IMR-90 (cell line): ENCODE measurements around the gene TTL. TPM values are rescaled to one million over a fixed set of nuclear protein-coding genes. Genes with fewer than 3 reads are reported as not detected.
"Not testable (repeated sequence)": the region's sequence is repeated elsewhere in the genome, so short reads cannot be mapped to it uniquely, and the experiment has no call there.

ENCODE experiments used
- ATAC-seq: fragments of 200-7000 bp; cut with Tn5 transposase; 2 replicates; pipeline ENCODE4 v1.9.1; 2020; ENCODE audit warnings: low read depth, mild to moderate bottlenecking, moderate library complexity
- BruUV-seq: library from RNA; stranded (reverse); fragments of 400-500 nt; replicated peaks from 2 replicates; lab custom pipeline; 2021; lab: Mats Ljungman, UMichigan
- CTCF ChIA-PET: fragments of 300-600 bp; formaldehyde crosslinking; extraction: SDS; loops from one replicate; lab custom pipeline; 2021; ENCODE audit warnings: antibody characterized with exemption; lab: Yijun Ruan, JAX
- POLR2A ChIA-PET: fragments of 300-600 bp; sonication (Branson Sonifier 250); formaldehyde crosslinking; loops from one replicate; lab custom pipeline; 2022; ENCODE audit warnings: antibody characterized with exemption; ENCODE audit not compliant: unreplicated experiment; lab: Charles Lee
- DNase-seq: peaks from one replicate; pipeline ENCODE4 v3.0.0; 2013
- H2AFZ ChIP-seq: replicated peaks from 2 replicates; pipeline ENCODE3; 2013; ENCODE audit warnings: low read length, mild to moderate bottlenecking; ENCODE audit not compliant: poor library complexity
- H2AK5ac ChIP-seq: 2 replicates; pipeline ENCODE4 v1.6.1; 2013; ENCODE audit warnings: low read depth, low read length, inconsistent platforms
- H2AK9ac ChIP-seq: replicated peaks from 2 replicates; pipeline ENCODE3; 2013; ENCODE audit warnings: mild to moderate bottlenecking, low read depth, low read length, moderate library complexity; ENCODE audit not compliant: poor library complexity
- H2BK120ac ChIP-seq: 2 replicates; pipeline ENCODE4 v1.6.1; 2013; ENCODE audit warnings: low read depth, low read length, inconsistent platforms
- H2BK15ac ChIP-seq: 3 replicates; pipeline ENCODE4 v1.6.1; 2013; ENCODE audit warnings: low read depth, low read length, inconsistent platforms
- H2BK20ac ChIP-seq: 2 replicates; pipeline ENCODE4 v1.6.1; 2013; ENCODE audit warnings: low read depth, mild to moderate bottlenecking, inconsistent platforms, low read length, moderate library complexity
- H2BK5ac ChIP-seq: 2 replicates; pipeline ENCODE4 v1.6.1; 2013; ENCODE audit warnings: mild to moderate bottlenecking, low read depth, low read length, inconsistent platforms; ENCODE audit not compliant: poor library complexity, severe bottlenecking
- H3K14ac ChIP-seq: replicated peaks from 2 replicates; pipeline ENCODE4 v1.6.1; 2013; ENCODE audit warnings: low read depth, low read length, inconsistent platforms
- H3K18ac ChIP-seq: 2 replicates; pipeline ENCODE4 v1.6.1; 2013; ENCODE audit warnings: low read depth, low read length, control low read depth
- H3K23ac ChIP-seq: 2 replicates; pipeline ENCODE4 v1.6.1; 2013; ENCODE audit warnings: low read depth, low read length, inconsistent platforms
- H3K27ac ChIP-seq: 2 replicates; pipeline ENCODE4 v1.5.1; 2013; ENCODE audit warnings: mild to moderate bottlenecking, control low read depth, low read length; ENCODE audit not compliant: insufficient read depth
- H3K27me3 ChIP-seq: 2 replicates; pipeline ENCODE4 v1.6.1; 2013; ENCODE audit warnings: low read length; ENCODE audit not compliant: control insufficient read depth, insufficient read depth
- H3K36me3 ChIP-seq: 2 replicates; pipeline ENCODE4 v1.6.1; 2013; ENCODE audit warnings: low read length, mixed read lengths; ENCODE audit not compliant: control insufficient read depth, insufficient read depth
- H3K4ac ChIP-seq: 2 replicates; pipeline ENCODE4 v1.6.1; 2013; ENCODE audit warnings: low read depth, low read length, inconsistent platforms
- H3K4me1 ChIP-seq: 2 replicates; pipeline ENCODE4 v1.6.1; 2013; ENCODE audit warnings: low read length, mixed read lengths; ENCODE audit not compliant: control insufficient read depth, insufficient read depth
- H3K4me2 ChIP-seq: 2 replicates; pipeline ENCODE4 v1.6.1; 2013; ENCODE audit warnings: low read depth, mild to moderate bottlenecking, control low read depth, low read length, moderate library complexity
- H3K4me3 ChIP-seq: 2 replicates; pipeline ENCODE4 v1.5.1; 2013; ENCODE audit warnings: low read depth, mild to moderate bottlenecking, control low read depth, low read length, moderate library complexity; ENCODE audit not compliant: insufficient read depth
- H3K56ac ChIP-seq: 2 replicates; pipeline ENCODE4 v1.6.1; 2013; ENCODE audit warnings: low read length, inconsistent platforms; ENCODE audit not compliant: insufficient read depth; ENCODE audit errors: extremely low read depth
- H3K79me1 ChIP-seq, 2 experiments: 2 replicates each; pipeline ENCODE4 v1.6.1; 2013; ENCODE audit warnings: low read length in 2 of 2, inconsistent platforms in 1 of 2, low read depth in 1 of 2
- H3K9ac ChIP-seq: 2 replicates; pipeline ENCODE4 v1.6.1; 2013; ENCODE audit warnings: low read depth, low read length, control low read depth
- H3K9me1 ChIP-seq: 2 replicates; pipeline ENCODE4 v1.6.1; 2013; ENCODE audit warnings: low read length, inconsistent platforms; ENCODE audit not compliant: insufficient read depth
- H3K9me3 ChIP-seq: 2 replicates; pipeline ENCODE4 v1.6.1; 2013; ENCODE audit warnings: low read length; ENCODE audit not compliant: control insufficient read depth, insufficient read depth
- H4K20me1 ChIP-seq: 2 replicates; pipeline ENCODE4 v1.6.1; 2013; ENCODE audit warnings: low read length, inconsistent platforms; ENCODE audit not compliant: insufficient read depth
- H4K5ac ChIP-seq: 2 replicates; pipeline ENCODE4 v1.6.1; 2013; ENCODE audit warnings: mild to moderate bottlenecking, low read depth, low read length, control low read depth
- H4K8ac ChIP-seq, 2 experiments: 2 replicates each; pipeline ENCODE4 v1.6.1; 2013; ENCODE audit warnings: low read depth in 2 of 2, low read length in 2 of 2, control low read depth in 1 of 2, inconsistent platforms in 1 of 2
- H4K91ac ChIP-seq: 2 replicates; pipeline ENCODE4 v1.6.1; 2013; ENCODE audit warnings: low read depth, low read length, inconsistent platforms; ENCODE audit not compliant: insufficient read depth
- MAZ ChIP-seq: IDR thresholded peaks from 2 replicates; pipeline ENCODE4 v1.6.1; 2012; ENCODE audit warnings: low read depth, mild to moderate bottlenecking, low read length, improper control_type of control experiment, moderate library complexity, borderline replicate concordance
- SMC3 ChIP-seq: fragments of 150-350 bp; IDR thresholded peaks from 2 replicates; pipeline ENCODE4 v1.6.1; 2016; ENCODE audit warnings: low read depth, mild to moderate bottlenecking, antibody characterized with exemption, low read length, moderate library complexity
- WGBS, 2 experiments: methylation state at CpG; one replicate each; pipeline versions ENCODE4 v1.1.5 to v1.1.7; 2013; ENCODE audit warnings: missing lambda C conversion rate in 2 of 2; ENCODE audit not compliant: insufficient read length in 1 of 2; ENCODE audit errors: extremely low coverage in 2 of 2; 5-methylcytosine and 5-hydroxymethylcytosine counted together
- dilution Hi-C: fragments of 300-500 bp; cut with HindIII; formaldehyde crosslinking; loops from one replicate; pipeline ENCODE4 v1.14.3; 2018; ENCODE audit warnings: low sequenced_read_pairs; ENCODE audit not compliant: unreplicated experiment
- in situ Hi-C: fragments of 300-500 bp; cut with MboI; formaldehyde crosslinking; loops from 3 replicates; pipeline ENCODE4 v1.14.3; 2019; ENCODE audit warnings: low sequenced_read_pairs, inconsistent platforms, mixed read lengths
- intact Hi-C: fragments of 100-400 bp; cut with micrococcal nuclease; formaldehyde crosslinking; loops from 2 replicates; pipeline ENCODE4 v1.10.0; 2022
- polyA plus RNA-seq, 3 experiments: library from polyadenylated mRNA; depleted of rRNA; stranded (reverse); fragments of >200 nt; gene quantifications; 2 replicates each; pipeline ENCODE4 v1.2.3, GENCODE V29; 2012; ENCODE audit warnings: low replicate concordance in 1 of 3
- total RNA-seq: library from RNA; depleted of rRNA; stranded (reverse); fragments of >200 nt; gene quantifications from 2 replicates; pipeline ENCODE4 v1.2.3, GENCODE V29; 2012

TTL gene
- total and polyA plus RNA-seq, 2 of the 4 experiments (the other 2 are of a cell fraction): 18.2 to 36.2 TPM

GRCh38 chr2:112433932-112434730 is 47.8 kb upstream of the TTL start:
- no peak for ATAC-seq

DNA sequence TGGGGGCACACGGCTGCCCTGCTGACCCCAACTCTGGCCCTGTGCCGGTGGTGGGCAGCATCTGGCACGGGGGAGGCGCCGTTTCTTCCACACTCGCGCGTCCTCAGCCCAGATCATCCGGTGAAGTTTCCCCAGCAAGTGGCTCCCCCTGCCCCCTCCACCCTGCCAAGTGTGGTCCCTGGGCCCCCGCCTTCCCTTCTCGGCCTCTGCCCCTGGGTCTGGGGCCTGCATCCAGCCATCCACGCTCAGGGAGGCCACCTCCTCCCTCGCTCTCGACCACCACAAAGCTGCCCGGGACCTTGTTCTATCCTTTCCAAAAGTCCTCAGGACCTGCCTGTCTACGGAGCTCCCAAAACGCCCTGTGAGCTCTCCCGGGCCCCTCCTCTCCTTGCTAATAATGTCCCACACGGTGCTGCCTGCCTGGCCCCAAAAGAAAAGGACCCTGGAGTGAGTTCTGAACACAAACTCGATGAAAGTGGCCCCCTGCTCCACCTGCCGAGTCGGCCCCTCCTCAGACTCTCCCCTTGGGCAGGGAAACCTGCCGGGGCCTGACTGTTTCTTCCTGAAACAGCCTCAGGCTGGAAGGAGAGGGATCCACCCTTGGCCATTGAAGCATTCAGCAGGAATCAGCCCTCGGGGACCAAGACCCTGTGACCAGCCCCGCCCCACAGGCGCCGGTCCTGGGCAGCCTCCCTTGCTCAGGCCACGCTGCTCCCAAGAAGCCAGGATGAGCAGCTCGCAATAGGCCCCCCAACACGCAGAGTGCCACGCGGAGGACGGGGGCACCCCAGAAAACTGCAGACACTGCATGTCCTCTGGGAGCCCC is 46.9 kb upstream of the TTL start:
- H3K4me1 ChIP-seq, H3K9me1 ChIP-seq, H3K27ac ChIP-seq, H2AK5ac ChIP-seq, H3K56ac ChIP-seq, POLR2A ChIA-PET, H2BK5ac ChIP-seq, H3K4ac ChIP-seq, H3K36me3 ChIP-seq, H3K9me3 ChIP-seq, H3K23ac ChIP-seq, H4K91ac ChIP-seq, H3K79me1 ChIP-seq, H3K27me3 ChIP-seq, H4K8ac ChIP-seq, H2BK120ac ChIP-seq, DNase-seq, ATAC-seq, BruUV-seq, H3K18ac ChIP-seq, H3K14ac ChIP-seq, H2BK20ac ChIP-seq, H4K20me1 ChIP-seq, H2BK15ac ChIP-seq, CTCF ChIA-PET, H3K9ac ChIP-seq, H4K5ac ChIP-seq, H2AFZ ChIP-seq, dilution Hi-C loops, H3K4me3 ChIP-seq, H2AK9ac ChIP-seq, H3K4me2 ChIP-seq: not testable (repeated sequence)
- intact Hi-C loops (loop anchor here (5.0 kb wide), 2 partner anchors 313 to 553 kb away; partner anchors contain the start of gene ANAPC1), in situ Hi-C loops (loop anchor here (25.0 kb wide), 1 partner anchor 173 kb away; the partner anchor contains the start of gene ZC3H8)
- WGBS, 2 experiments: 68% methylated on average over 7 of the region's 33 CpGs; no CpG with 5 or more reads in 1 of the 2 experiments

More at GRCh38 chr2:112433932-112434730, 47.8 kb upstream of the TTL start:
- Histone ChIP-seq H2BK15ac (no peak overlapping the region), H3K27me3 (no peaks in the 10 kb centered on the region), H3K56ac (no peak overlapping the region), H2BK5ac (no peak overlapping the region), H2BK120ac (no peak overlapping the region), H3K4ac (no peak overlapping the region), H3K79me1 (no peaks in the 10 kb centered on the region), H3K4me3 (no peak overlapping the region), H3K36me3 (no peaks in the 10 kb centered on the region), H3K23ac (no peak overlapping the region), H2AK9ac (no peak overlapping the region), H3K4me2 (no peak overlapping the region), H4K20me1 (no peaks in the 10 kb centered on the region), H2BK20ac (no peak overlapping the region), H2AFZ (no peak overlapping the region), H3K18ac (no peak overlapping the region), H4K8ac (no peak overlapping the region), H3K4me1 (no peaks in the 10 kb centered on the region), H4K91ac (no peak overlapping the region), H3K14ac (no peak overlapping the region), H3K9me1 (no peaks in the 10 kb centered on the region), H3K27ac (no peak overlapping the region), H3K9ac (no peak overlapping the region), H2AK5ac (no peak overlapping the region), H3K9me3 (no peaks in the 10 kb centered on the region), H4K5ac (no peak overlapping the region)
- in situ Hi-C loops: loop anchor here (25.0 kb wide), 1 partner anchor 172 kb away; the partner anchor contains the start of gene ZC3H8
- dilution Hi-C loops: no loop called here
- BruUV-seq: no TSS peak
- WGBS, 2 experiments: 64% methylated on average over 12 of the region's 31 CpGs; no CpG with 5 or more reads in 1 of the 2 experiments
- DNase-seq: no peak
- intact Hi-C loops: loop anchor here (2.0 to 5.0 kb wide), 3 partner anchors 175 to 552 kb away; partner anchors contain the start of gene ANAPC1
- no peak for TF ChIP-seq SMC3
- TF ChIP-seq MAZ: no peak
- ChIA-PET POLR2A (no interaction called here), CTCF (no interaction called here)
